GM21619 (cell line): ENCODE data around the gene PLBD2.

ENCODE experiments used
- ATAC-seq: cut with Tn5 transposase; IDR thresholded peaks from one replicate; pipeline ENCODE4 v1.9.1; 2021; ENCODE audit not compliant: unreplicated experiment

PLBD2 gene

GRCh38 chr12:113413488-113413939 lies 55.1 kb downstream of the PLBD2 start:
- ATAC-seq, result no peak

GRCh38 chr12:113414519-113415038 lies 56.2 kb downstream of the PLBD2 start:
- ATAC-seq, result no peak

- no peak for ATAC-seq
Observed at GRCh38 chr12:113416091-113416754, 57.8 kb downstream of the PLBD2 start.

- ATAC-seq, result no peak
Observed at GRCh38 chr12:113418213-113418879, 60.0 kb downstream of the PLBD2 start.

- ATAC-seq, result no peak
Observed at GRCh38 chr12:113420996-113421595, 62.7 kb downstream of the PLBD2 start.

GRCh38 chr12:113422030-113422885 lies 63.9 kb downstream of the PLBD2 start, which contains the start of gene SDSL:
TSS of gene SDSL (plus strand) at chr12:113422380. CDS start at chr12:113427983, 5,603 bp downstream.
- peak; percentile 88 for ATAC-seq

- ATAC-seq, result no peak
Observed at GRCh38 chr12:113422886-113423669, 64.7 kb downstream of the PLBD2 start.

- no peak for ATAC-seq
Observed at GRCh38 chr12:113424456-113424855, 66.1 kb downstream of the PLBD2 start.

GRCh38 chr12:113424915-113425823 lies 66.8 kb downstream of the PLBD2 start:
- no peak for ATAC-seq

- no peak for ATAC-seq
Observed at GRCh38 chr12:113425960-113426453, 67.6 kb downstream of the PLBD2 start.

GRCh38 chr12:113427882-113428281 lies 69.5 kb downstream of the PLBD2 start:
- no peak for ATAC-seq

- no peak for ATAC-seq
Observed at GRCh38 chr12:113428482-113428881, 70.1 kb downstream of the PLBD2 start.

- no peak for ATAC-seq
Observed at GRCh38 chr12:113432986-113433385, 74.6 kb downstream of the PLBD2 start.

- ATAC-seq, result no peak
Observed at GRCh38 chr12:113435367-113435766, 77.0 kb downstream of the PLBD2 start.

- no peak for ATAC-seq
Observed at GRCh38 chr12:113436586-113436985, 78.2 kb downstream of the PLBD2 start.

- ATAC-seq, result no peak
Observed at GRCh38 chr12:113436993-113437728, 78.8 kb downstream of the PLBD2 start.

- no peak for ATAC-seq
Observed at GRCh38 chr12:113437729-113438100, 79.3 kb downstream of the PLBD2 start.
